ENCODE results near the gene UBB.
"Not testable (repeated sequence)": the region's sequence is repeated elsewhere in the genome, so short reads cannot be mapped to it uniquely, and the experiment has no call there.

Gene UBB

GRCh38 chr17:16383772-16384287 lies 2.9 kb downstream of the UBB start:
- no peak for TF ChIP-seq POLR2A (IDR thresholded peaks at IDR 0.05; ENCODE audit: extremely low read depth, insufficient read length)
- no peak for TF ChIP-seq CTCF (IDR thresholded peaks at IDR 0.05; ENCODE audit: low read depth, low read length)
- no peak for TF ChIP-seq MYC (IDR thresholded peaks at IDR 0.05; ENCODE audit: low read depth, low read length)
- TF ChIP-seq, protein P1, sequence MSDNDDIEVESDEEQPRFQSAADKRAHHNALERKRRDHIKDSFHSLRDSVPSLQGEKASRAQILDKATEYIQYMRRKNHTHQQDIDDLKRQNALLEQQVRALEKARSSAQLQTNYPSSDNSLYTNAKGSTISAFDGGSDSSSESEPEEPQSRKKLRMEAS (IDR thresholded peaks at IDR 0.05; ENCODE audit: low read depth, low read length), result no peak
- H3K4me3 ChIP-seq (ENCODE audit: low read depth, low read length), result no peak overlapping the region
- DNase-seq (ENCODE audit: low read depth), result no peak

GRCh38 chr17:16384557-16384956 lies 3.7 kb downstream of the UBB start:
- no peak for DNase-seq (ENCODE audit: low read depth)
- no peak overlapping the region for H3K4me3 ChIP-seq (ENCODE audit: low read depth, low read length)
- TF ChIP-seq POLR2A (IDR thresholded peaks at IDR 0.05; ENCODE audit: extremely low read depth, insufficient read length), result no peak
- TF ChIP-seq, protein P1 (IDR thresholded peaks at IDR 0.05; ENCODE audit: low read depth, low read length), result no peak
- TF ChIP-seq CTCF (IDR thresholded peaks at IDR 0.05; ENCODE audit: low read depth, low read length), result no peak
- no peak for TF ChIP-seq MYC (IDR thresholded peaks at IDR 0.05; ENCODE audit: low read depth, low read length)

DNA sequence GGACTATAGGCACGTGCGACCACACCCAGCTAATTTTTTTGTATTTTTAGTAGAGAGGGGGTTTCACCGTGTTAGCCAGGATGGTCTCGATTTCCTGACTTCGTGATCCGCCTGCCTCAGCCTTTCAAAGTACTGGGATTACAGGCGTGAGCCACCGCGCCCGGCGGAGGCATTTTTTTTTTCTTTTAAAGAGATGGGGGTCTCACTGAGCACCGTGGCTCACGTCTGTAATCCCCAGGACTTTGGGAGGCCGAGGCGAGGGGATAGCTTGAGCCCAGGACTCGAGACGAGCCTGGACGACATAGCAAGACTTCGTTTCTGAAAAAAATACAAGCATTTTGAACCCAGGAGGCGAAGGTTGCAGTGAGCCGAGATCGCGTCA lies 5.2 kb downstream of the UBB start:
- H3K4me3 ChIP-seq (ENCODE audit: low read depth, low read length); DNase-seq (ENCODE audit: low read depth): not testable (repeated sequence)

GRCh38 chr17:16391451-16391850 lies 10.6 kb downstream of the UBB start:
- no peak for DNase-seq (ENCODE audit: low read depth)
- H3K4me3 ChIP-seq (ENCODE audit: low read depth, low read length), result no peak overlapping the region
- TF ChIP-seq MYC (IDR thresholded peaks at IDR 0.05; ENCODE audit: low read depth, low read length) (no peak), CTCF (IDR thresholded peaks at IDR 0.05; ENCODE audit: low read depth, low read length) (no peak), POLR2A (IDR thresholded peaks at IDR 0.05; ENCODE audit: extremely low read depth, insufficient read length) (no peak)
- TF ChIP-seq, protein P1 (IDR thresholded peaks at IDR 0.05; ENCODE audit: low read depth, low read length), result no peak

DNA sequence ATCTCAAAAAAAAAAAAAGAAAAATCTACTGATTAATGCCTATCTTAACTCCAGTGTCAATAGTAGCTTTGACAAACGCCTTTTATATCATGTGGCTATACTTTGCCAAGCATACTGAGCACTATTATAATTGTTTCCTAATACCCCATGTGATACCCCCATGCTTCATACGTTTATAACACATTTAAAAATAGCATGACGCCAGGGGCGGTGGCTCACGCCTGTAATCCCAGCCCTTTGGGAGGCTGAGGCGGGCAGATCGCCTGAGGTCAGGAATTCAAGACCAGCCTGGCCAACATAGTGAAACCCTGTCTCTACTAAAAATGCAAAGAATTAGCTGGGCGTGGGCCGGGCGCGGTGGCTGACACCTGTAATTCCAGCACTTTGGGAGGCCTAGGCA lies 11.6 kb downstream of the UBB start:
- H3K4me3 ChIP-seq (ENCODE audit: low read depth, low read length), result not testable (repeated sequence)

DNA sequence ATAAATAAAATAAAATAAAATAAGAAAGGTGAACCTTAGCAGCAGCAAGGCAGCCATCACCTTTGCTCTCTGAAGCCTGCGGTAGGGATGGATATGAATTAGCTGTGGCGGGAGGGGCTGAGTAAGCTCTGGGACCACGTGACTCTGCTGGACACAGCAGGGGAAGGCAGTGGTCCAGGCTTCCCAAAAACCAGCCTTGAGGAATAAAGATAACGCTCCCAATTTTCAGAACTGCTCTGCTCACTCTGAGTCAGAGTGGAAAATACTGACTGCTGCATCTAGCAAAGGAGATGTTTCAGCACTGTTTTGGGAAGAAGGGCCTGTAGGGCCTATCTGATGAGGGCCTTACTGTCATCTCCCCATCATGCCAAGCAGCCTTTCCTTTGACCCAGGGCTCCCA lies 15.0 kb downstream of the UBB start:
- not testable (repeated sequence) for DNase-seq (ENCODE audit: low read depth); H3K4me3 ChIP-seq (ENCODE audit: low read depth, low read length)

More for the DNA sequence above, 11.6 kb downstream of the UBB start:
- not testable (repeated sequence) for DNase-seq (ENCODE audit: low read depth)

- not testable (repeated sequence) for DNase-seq (ENCODE audit: low read depth); H3K4me3 ChIP-seq (ENCODE audit: low read depth, low read length)
These were observed 15.8 kb downstream of the UBB start for GRCh38 chr17:16396693-16397092.

- H3K4me3 ChIP-seq (ENCODE audit: low read depth, low read length), result no peak overlapping the region
- no peak for DNase-seq (ENCODE audit: low read depth)
- TF ChIP-seq, protein P1 (IDR thresholded peaks at IDR 0.05; ENCODE audit: low read depth, low read length), result no peak
- TF ChIP-seq POLR2A (IDR thresholded peaks at IDR 0.05; ENCODE audit: extremely low read depth, insufficient read length) (no peak), MYC (IDR thresholded peaks at IDR 0.05; ENCODE audit: low read depth, low read length) (no peak), CTCF (IDR thresholded peaks at IDR 0.05; ENCODE audit: low read depth, low read length) (no peak)
These were observed 17.7 kb downstream of the UBB start for GRCh38 chr17:16398270-16399267.

DNA sequence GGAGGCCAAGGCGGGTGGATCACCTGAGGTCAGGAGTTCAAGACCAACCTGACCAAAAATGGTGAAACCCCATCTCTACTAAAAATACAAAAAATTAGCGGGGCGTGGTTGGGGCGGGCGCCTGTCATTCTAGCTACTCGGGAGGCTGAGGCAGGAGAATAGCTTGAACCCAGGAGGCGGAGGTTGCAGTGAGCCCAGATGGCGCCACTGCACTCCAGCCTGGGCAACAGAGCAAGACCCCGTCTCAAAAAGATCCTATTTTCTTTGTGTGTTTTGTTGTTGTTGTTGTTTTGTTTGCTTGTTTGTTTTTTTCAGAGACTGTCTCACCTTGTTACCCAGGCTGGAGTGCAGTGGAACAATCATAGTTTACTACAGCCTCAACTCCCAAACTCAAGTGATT lies 23.0 kb downstream of the UBB start:
- DNase-seq (ENCODE audit: low read depth); H3K4me3 ChIP-seq (ENCODE audit: low read depth, low read length): not testable (repeated sequence)
